Eye (tissue), 1 donor: ENCODE measurements around the gene PLEK.
"Not testable (repeated sequence)": the region's sequence is repeated elsewhere in the genome, so short reads cannot be mapped to it uniquely, and the experiment has no call there.

Source experiments
- DNase-seq: peaks from one replicate; pipeline ENCODE4 v3.0.0-alpha.2; 2015

Gene PLEK

DNA sequence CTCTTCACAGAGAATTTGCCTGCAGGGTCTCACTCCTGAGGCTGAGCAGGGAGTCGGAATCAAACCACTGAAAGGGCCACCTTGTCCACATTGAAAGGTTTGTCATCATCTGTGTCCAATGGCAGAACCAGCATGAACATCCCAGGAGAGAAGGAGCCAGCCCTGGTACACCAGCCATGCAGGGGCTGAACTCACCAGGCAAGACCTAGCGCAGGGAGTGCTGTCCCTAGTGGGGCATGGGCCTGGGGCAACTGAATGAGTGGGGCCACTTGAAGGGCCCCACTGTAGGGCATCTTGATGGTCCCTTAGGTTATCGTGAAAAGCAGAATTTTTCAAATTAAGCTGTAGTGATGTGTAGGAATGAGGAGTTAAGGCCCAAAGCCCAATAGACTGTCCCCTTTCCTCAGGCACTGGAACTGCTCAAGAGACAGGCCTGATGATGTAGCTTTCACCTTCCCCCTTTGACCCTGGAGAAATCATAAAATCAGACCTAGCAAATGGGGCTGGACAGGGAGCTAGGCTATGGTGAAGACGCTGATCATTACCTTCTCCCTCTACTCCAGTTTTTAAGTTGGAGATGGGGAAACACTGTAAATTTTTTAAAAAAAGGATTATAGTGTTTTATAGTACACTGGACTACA lies 8.4 kb upstream of the PLEK start:
- DNase-seq: no peak

- peak; percentile 20 for DNase-seq
Measured at GRCh38 chr2:68357605-68358337, 7.3 kb upstream of the PLEK start.

- DNase-seq: no peak
Measured at GRCh38 chr2:68359889-68360288, 5.2 kb upstream of the PLEK start.

DNA sequence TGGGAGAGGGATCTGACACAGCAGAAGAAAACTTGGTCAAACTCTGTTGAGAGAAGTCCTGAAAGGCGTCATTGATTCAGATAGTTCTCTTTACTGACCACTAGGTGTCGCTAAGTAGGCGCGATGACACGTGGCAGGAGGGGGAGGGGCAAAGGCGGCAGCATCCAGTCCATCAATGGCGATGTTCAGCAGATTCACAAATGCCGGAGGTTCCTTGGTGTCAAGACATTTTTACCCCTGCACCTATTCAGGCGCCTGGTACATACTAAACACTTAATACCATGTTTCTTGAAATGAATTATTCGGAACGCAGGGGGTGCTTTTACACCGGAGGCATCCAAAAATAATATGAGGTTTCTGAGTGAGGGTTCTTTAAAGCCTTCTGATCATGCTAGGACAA lies 3.0 kb upstream of the PLEK start:
- peak; percentile 68 for DNase-seq

- no peak for DNase-seq
Measured at GRCh38 chr2:68362749-68363148, 2.3 kb upstream of the PLEK start.

- no peak for DNase-seq
Measured at GRCh38 chr2:68363721-68364120, 1.4 kb upstream of the PLEK start.

- DNase-seq: no peak
Measured at GRCh38 chr2:68366083-68366560, 1.0 kb downstream of the PLEK start.

- DNase-seq: no peak
Measured at GRCh38 chr2:68367953-68368653, 3.0 kb downstream of the PLEK start.

- peak; percentile 31 for DNase-seq
Measured at GRCh38 chr2:68368654-68369336, 3.7 kb downstream of the PLEK start.

GRCh38 chr2:68369337-68369734 lies 4.3 kb downstream of the PLEK start:
- no peak for DNase-seq

DNA sequence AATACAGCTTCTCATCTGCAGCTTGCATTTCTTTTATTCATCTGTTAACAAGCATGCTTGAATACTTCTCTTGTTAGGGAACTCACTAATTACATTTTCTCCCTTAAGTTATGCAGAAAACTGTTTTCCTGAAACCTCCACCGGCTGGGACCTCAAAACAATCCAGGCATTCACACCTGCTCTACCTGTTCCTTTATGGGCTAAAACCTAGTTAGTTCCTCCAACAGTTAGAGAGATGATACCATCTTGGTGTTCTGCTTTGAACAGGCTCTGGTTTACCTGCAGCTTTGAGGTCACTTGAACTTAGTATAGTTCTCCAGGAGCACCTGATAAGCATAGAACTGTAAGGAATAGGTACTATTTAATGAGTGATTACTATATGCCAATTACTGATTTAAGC lies 6.1 kb downstream of the PLEK start:
- DNase-seq: no peak

GRCh38 chr2:68371581-68371980 lies 6.5 kb downstream of the PLEK start:
- no peak for DNase-seq

DNA sequence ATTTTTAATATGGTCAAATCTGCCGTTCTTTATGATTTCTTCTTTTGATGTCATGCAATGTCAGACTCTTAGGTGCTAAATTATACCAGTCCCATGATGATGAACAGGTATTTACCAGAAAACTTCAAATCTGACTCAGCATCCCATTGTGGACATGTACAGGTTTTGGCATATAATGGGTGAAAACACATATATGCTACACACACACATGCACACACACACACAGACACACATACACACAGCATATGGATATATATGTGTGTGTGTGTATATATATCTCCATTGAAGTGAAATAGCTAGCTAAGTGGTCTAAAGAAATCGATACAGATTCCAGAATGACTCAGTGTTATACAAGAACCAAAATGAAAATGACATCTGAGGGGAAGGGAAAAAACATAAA lies 7.4 kb downstream of the PLEK start:
- no peak for DNase-seq

- DNase-seq: no peak
Measured at GRCh38 chr2:68374184-68374583, 9.1 kb downstream of the PLEK start.

GRCh38 chr2:68375582-68375981 lies 10.5 kb downstream of the PLEK start:
- DNase-seq: no peak

GRCh38 chr2:68377137-68377780 lies 12.2 kb downstream of the PLEK start:
- no peak for DNase-seq

- DNase-seq: not testable (repeated sequence)
Measured at GRCh38 chr2:68378779-68379178, 13.7 kb downstream of the PLEK start.

GRCh38 chr2:68379184-68379708 lies 14.2 kb downstream of the PLEK start:
- no peak for DNase-seq

GRCh38 chr2:68383778-68384177 lies 18.7 kb downstream of the PLEK start:
- no peak for DNase-seq

DNA sequence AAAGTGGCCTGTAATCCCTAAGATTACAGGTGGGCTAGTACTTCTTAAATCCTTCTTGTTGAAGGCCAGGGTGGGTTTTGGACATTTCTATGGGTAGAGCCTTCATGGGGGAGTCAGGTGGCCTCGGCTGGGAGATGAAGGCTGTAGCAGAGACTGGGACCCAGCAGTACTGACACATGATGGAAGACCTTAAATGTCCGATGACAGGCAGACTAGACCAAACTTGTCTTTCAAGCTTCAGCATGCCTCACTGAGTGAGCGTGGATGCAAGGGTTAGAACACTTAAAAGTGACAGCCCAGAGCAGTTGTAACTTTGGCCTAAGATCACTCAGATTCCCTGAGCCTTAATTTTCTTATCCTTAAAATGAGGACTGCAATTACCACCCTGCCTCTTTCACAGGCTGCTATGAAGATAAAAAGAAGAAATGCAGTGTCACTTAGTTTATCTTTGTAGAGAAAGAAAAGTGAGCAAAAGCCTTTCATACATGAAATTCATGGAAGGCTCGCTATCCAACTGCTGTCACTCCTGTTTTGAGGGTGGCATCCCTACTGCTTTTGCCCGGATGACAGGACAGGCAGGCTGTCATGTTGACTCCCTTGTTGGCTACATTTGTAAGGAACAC lies 19.5 kb downstream of the PLEK start:
- DNase-seq: no peak

DNA sequence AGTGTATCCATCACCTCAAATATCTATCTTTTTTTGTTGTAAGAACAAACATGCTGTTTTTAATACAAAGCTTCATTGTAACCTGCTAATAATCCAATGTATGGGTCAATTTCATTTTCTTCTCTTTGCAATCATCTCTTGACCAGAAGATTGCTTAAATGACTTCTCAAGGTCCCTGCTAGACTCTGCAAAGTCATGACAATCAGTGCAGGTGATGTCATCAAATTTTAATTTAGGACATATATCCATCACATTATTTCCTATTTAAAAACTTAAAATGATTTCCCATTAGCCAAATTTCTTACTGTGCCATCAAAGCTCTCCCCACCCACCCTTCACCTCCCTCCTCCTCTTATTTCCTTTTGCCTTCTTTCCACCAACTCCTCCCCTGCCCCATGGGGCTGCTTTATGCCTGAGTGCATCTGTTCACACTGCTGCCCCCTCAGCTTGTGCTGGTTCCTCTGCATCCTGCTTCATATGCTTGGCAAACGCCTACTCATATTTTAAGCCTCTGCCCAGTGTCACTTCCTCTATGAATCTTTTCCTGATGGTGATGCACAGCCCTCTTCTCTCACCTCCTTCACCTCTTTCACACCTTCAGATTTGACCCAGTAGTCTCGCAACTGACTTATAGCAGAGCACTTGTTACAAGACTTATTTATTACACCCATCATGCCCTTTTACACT lies 20.3 kb downstream of the PLEK start:
- DNase-seq: peak; percentile 22

DNA sequence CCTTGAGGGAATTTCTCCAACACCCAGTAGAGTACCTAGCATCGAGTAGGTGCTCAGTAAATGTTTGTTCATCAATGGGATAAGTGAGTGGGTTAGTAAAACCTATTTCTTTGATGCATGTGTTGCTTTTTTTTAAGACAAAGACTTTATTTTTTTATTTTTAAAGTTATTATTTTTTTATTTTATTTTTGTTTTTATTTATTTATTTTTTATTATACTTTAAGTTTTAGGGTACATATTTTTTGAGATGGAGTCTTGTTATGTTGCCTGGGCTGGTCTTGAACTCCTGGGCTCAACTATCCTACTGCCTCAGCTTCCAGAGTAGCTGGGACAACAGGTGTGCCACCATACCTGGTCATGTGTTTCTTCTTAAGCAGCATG lies 20.8 kb downstream of the PLEK start:
- no peak for DNase-seq
